BE2C (cell line): ENCODE results near the gene SLC10A4.
"Not testable (repeated sequence)": the region's sequence is repeated elsewhere in the genome, so short reads cannot be mapped to it uniquely, and the experiment has no call there.

Experiments used
- DNase-seq: peaks from one replicate; pipeline ENCODE4 v3.0.0-alpha.2; 2020
- H3K27me3 ChIP-seq: fragments of 250-450 bp; sonication (Bioruptor Pico); 2 replicates; pipeline ENCODE4 v1.5.1; 2020; ENCODE audit warnings: mild to moderate bottlenecking
- H3K36me3 ChIP-seq: fragments of 250-450 bp; sonication (Bioruptor Pico); 2 replicates; pipeline ENCODE4 v1.5.1; 2020; ENCODE audit warnings: mild to moderate bottlenecking
- H3K4me1 ChIP-seq: fragments of 250-450 bp; sonication (Bioruptor Pico); 2 replicates; pipeline ENCODE4 v1.5.1; 2020
- H3K4me3 ChIP-seq: 2 replicates; pipeline ENCODE4 v1.5.1; 2011; ENCODE audit warnings: low read depth, low read length
- H3K9me3 ChIP-seq: fragments of 250-450 bp; sonication (Bioruptor Pico); 2 replicates; pipeline ENCODE4 v1.5.1; 2020
- CTCF ChIP-seq: IDR thresholded peaks from 2 replicates; pipeline ENCODE4 v1.5.1; 2012; ENCODE audit warnings: mild to moderate bottlenecking, low read depth, low read length

The SLC10A4 gene

GRCh38 chr4:48449151-48449550, 34.0 kb upstream of the SLC10A4 start:
- Histone ChIP-seq H3K4me1 (peaks cover 2% of the 10 kb centered on the region; the same call in 1 of the 2 replicates), H3K27me3 (no peaks in the 10 kb centered on the region), H3K4me3 (no peak overlapping the region), H3K36me3 (no peaks in the 10 kb centered on the region), H3K9me3 (no peaks in the 10 kb centered on the region)
- TF ChIP-seq CTCF, result no peak
- no peak for DNase-seq

- Histone ChIP-seq H3K36me3 (no peaks in the 10 kb centered on the region), H3K4me3 (no peak overlapping the region), H3K9me3 (no peaks in the 10 kb centered on the region), H3K27me3 (no peaks in the 10 kb centered on the region), H3K4me1 (peaks cover 5% of the 10 kb centered on the region; the same call in 1 of the 2 replicates)
- no peak for TF ChIP-seq CTCF
- no peak for DNase-seq
Measured at GRCh38 chr4:48450740-48451139, 32.4 kb upstream of the SLC10A4 start.

GRCh38 chr4:48451656-48452055, 31.5 kb upstream of the SLC10A4 start:
- not testable (repeated sequence) for H3K27me3 ChIP-seq, DNase-seq, H3K9me3 ChIP-seq, H3K4me3 ChIP-seq, H3K36me3 ChIP-seq, H3K4me1 ChIP-seq

- H3K27me3 ChIP-seq, result no peaks in the 10 kb centered on the region
- H3K9me3 ChIP-seq, result no peaks in the 10 kb centered on the region
- peak; percentile 66 for DNase-seq
- peaks cover 5% of the 10 kb centered on the region; the same call in 1 of the 2 replicates for H3K4me1 ChIP-seq
- TF ChIP-seq CTCF, result no peak
- H3K4me3 ChIP-seq, result no peak overlapping the region
- no peaks in the 10 kb centered on the region for H3K36me3 ChIP-seq
Measured at GRCh38 chr4:48454591-48454990, 28.6 kb upstream of the SLC10A4 start.

- DNase-seq, result no peak
- no peak for TF ChIP-seq CTCF
- no peak overlapping the region for H3K4me3 ChIP-seq
Measured at GRCh38 chr4:48461000-48461399, 22.1 kb upstream of the SLC10A4 start.

GRCh38 chr4:48462363-48462762, 20.8 kb upstream of the SLC10A4 start:
- no peaks in the 10 kb centered on the region for H3K36me3 ChIP-seq
- H3K27me3 ChIP-seq, result no peaks in the 10 kb centered on the region
- H3K9me3 ChIP-seq, result no peaks in the 10 kb centered on the region
- H3K4me1 ChIP-seq, result peaks cover 31% of the 10 kb centered on the region
- DNase-seq, result peak; percentile 37
- peak overlapping the region; percentile 14; the same call in 1 of the 2 replicates for H3K4me3 ChIP-seq
- TF ChIP-seq CTCF, result no peak

More at GRCh38 chr4:48461000-48461399, 22.1 kb upstream of the SLC10A4 start:
- no peaks in the 10 kb centered on the region for H3K36me3 ChIP-seq
- no peaks in the 10 kb centered on the region for H3K27me3 ChIP-seq
- no peaks in the 10 kb centered on the region for H3K9me3 ChIP-seq
- H3K4me1 ChIP-seq, result peaks cover 24% of the 10 kb centered on the region

- Histone ChIP-seq H3K36me3 (no peaks in the 10 kb centered on the region), H3K4me1 (peaks cover 40% of the 10 kb centered on the region), H3K9me3 (no peaks in the 10 kb centered on the region), H3K27me3 (no peaks in the 10 kb centered on the region), H3K4me3 (peak overlapping the region; percentile 19; the same call in 1 of the 2 replicates)
- TF ChIP-seq CTCF, result no peak
- peak; percentile 29 for DNase-seq
Measured at GRCh38 chr4:48467442-48467841, 15.7 kb upstream of the SLC10A4 start.
